ENCODE data around the gene CYP46A1.

GRCh38 chr14:99706107-99706900 is 22.2 kb downstream of the CYP46A1 start:
- TF ChIP-seq CTCF (conservative IDR thresholded peaks at IDR 0.05) (no peak), EZH2 (IDR thresholded peaks at IDR 0.05; ENCODE audit: low read depth) (no peak)
